OCI-LY7 (cell line): ENCODE results near the gene RNF144A. TPM values are rescaled to one million over a fixed set of nuclear protein-coding genes. Genes with fewer than 3 reads are reported as not detected.

Experiments
- BruUV-seq: library from RNA; stranded (reverse); fragments of 400-500 nt; replicated peaks from 2 replicates; lab custom pipeline; 2021; lab: Mats Ljungman, UMichigan
- CTCF ChIA-PET: fragments of 300-600 bp; sonication (Branson Sonifier 250); formaldehyde crosslinking; loops from one replicate; lab custom pipeline; 2022; ENCODE audit warnings: antibody characterized with exemption; ENCODE audit not compliant: unreplicated experiment; lab: Charles Lee
- POLR2A ChIA-PET: fragments of 300-600 bp; sonication (Branson Sonifier 250); formaldehyde crosslinking; loops from one replicate; lab custom pipeline; 2022; ENCODE audit warnings: antibody characterized with exemption; lab: Charles Lee
- DNase-seq: peaks from one replicate; pipeline ENCODE4 v3.0.0-alpha.2; 2015; ENCODE audit warnings: low spot score
- H2AFZ ChIP-seq: fragments of 200-600 bp; sonication (generic), shearing (Covaris generic); 2 replicates; pipeline ENCODE4 v1.6.1; 2014; ENCODE audit warnings: mild to moderate bottlenecking, antibody characterized with exemption, low read length, moderate library complexity
- H3K27ac ChIP-seq: fragments of 200-600 bp; sonication (generic); 2 replicates; pipeline ENCODE4 v1.5.1; 2014; ENCODE audit warnings: mixed run types, low read depth, mild to moderate bottlenecking, moderate library complexity, low read length, inconsistent platforms; ENCODE audit not compliant: poor library complexity, severe bottlenecking
- H3K36me3 ChIP-seq: fragments of 200-600 bp; sonication (generic); 2 replicates; pipeline ENCODE4 v1.6.1; 2014; ENCODE audit warnings: mild to moderate bottlenecking, antibody characterized with exemption, low read length, moderate library complexity, mixed read lengths; ENCODE audit not compliant: insufficient read depth
- H3K4me1 ChIP-seq: fragments of 200-600 bp; sonication (generic); 2 replicates; pipeline ENCODE4 v1.5.1; 2014; ENCODE audit warnings: mild to moderate bottlenecking, low read length; ENCODE audit not compliant: insufficient read depth, poor library complexity, severe bottlenecking
- H3K4me2 ChIP-seq: fragments of 200-600 bp; sonication (generic); 2 replicates; pipeline ENCODE4 v1.6.1; 2014; ENCODE audit warnings: mild to moderate bottlenecking, low read length
- H3K4me3 ChIP-seq: fragments of 200-600 bp; sonication (generic); 2 replicates; pipeline ENCODE4 v1.5.1; 2014; ENCODE audit warnings: mild to moderate bottlenecking, low read depth, low read length; ENCODE audit not compliant: poor library complexity, severe bottlenecking
- H3K79me2 ChIP-seq: fragments of 200-600 bp; sonication (generic); 2 replicates; pipeline ENCODE4 v1.6.1; 2016; ENCODE audit warnings: low read depth, mild to moderate bottlenecking, low read length, moderate library complexity, mixed read lengths; ENCODE audit not compliant: insufficient read depth
- H3K9me2 ChIP-seq: fragments of 200-600 bp; sonication (generic); 2 replicates; pipeline ENCODE4 v1.6.1; 2016; ENCODE audit warnings: mild to moderate bottlenecking, low read length, mixed read lengths; ENCODE audit not compliant: insufficient read depth
- H3K9me3 ChIP-seq: fragments of 200-600 bp; sonication (generic); 2 replicates; pipeline ENCODE4 v1.6.1; 2014; ENCODE audit warnings: mild to moderate bottlenecking, mixed run types, low read length, mixed read lengths
- H4K20me1 ChIP-seq: fragments of 200-600 bp; sonication (generic); 2 replicates; pipeline ENCODE4 v1.6.1; 2014; ENCODE audit warnings: mild to moderate bottlenecking, antibody characterized with exemption, low read length, moderate library complexity, mixed read lengths; ENCODE audit not compliant: insufficient read depth
- CTCF ChIP-seq: fragments of 200-600 bp; sonication (generic); conservative IDR thresholded peaks from 2 replicates; pipeline ENCODE4 v1.5.1; 2014; ENCODE audit warnings: mild to moderate bottlenecking, antibody characterized with exemption, low read length, moderate library complexity, mixed read lengths
- EZH2phosphoT487 ChIP-seq: fragments of 200-600 bp; sonication (generic); IDR thresholded peaks from 2 replicates; pipeline ENCODE4 v1.6.1; 2018; ENCODE audit warnings: low read depth, borderline replicate concordance, mild to moderate bottlenecking, mixed run types, antibody characterized with exemption, low read length, moderate library complexity, mixed read lengths
- intact Hi-C: fragments of 100-400 bp; cut with micrococcal nuclease; formaldehyde crosslinking; loops from one replicate; pipeline ENCODE4 v1.10.0; 2022; ENCODE audit not compliant: unreplicated experiment
- total RNA-seq, 2 experiments: library from RNA; depleted of rRNA in 1 of 2; stranded (reverse); fragments of >200 nt in 1 of 2; shearing (Covaris generic) in 1 of 2; gene quantifications; 2 replicates each; pipeline ENCODE4 v1.2.3, GENCODE V29; 2014 to 2022

The RNF144A gene
- total RNA-seq, 2 experiments from 2014 or later, result 1.1 to 1.9 TPM

GRCh38 chr2:6924101-6924923, 7.1 kb downstream of the RNF144A start:
- CTCF ChIA-PET, result no interaction called here
- Histone ChIP-seq H3K36me3 (no peaks in the 10 kb centered on the region), H3K79me2 (no peaks in the 10 kb centered on the region), H3K9me3 (no peaks in the 10 kb centered on the region), H3K9me2 (no peaks in the 10 kb centered on the region), H3K4me1 (no peaks in the 10 kb centered on the region), H3K27ac (no peak overlapping the region), H2AFZ (no peak overlapping the region), H3K4me3 (no peak overlapping the region), H3K4me2 (no peak overlapping the region), H4K20me1 (no peaks in the 10 kb centered on the region)
- no TSS peak for BruUV-seq
- intact Hi-C loops, result no loop called here
- no peak for DNase-seq
- TF ChIP-seq EZH2phosphoT487, result no peak
- TF ChIP-seq CTCF, result no peak
- POLR2A ChIA-PET, result no interaction called here

GRCh38 chr2:6924924-6925409, 7.8 kb downstream of the RNF144A start:
- no peaks in the 10 kb centered on the region for H3K4me1 ChIP-seq
- H3K79me2 ChIP-seq, result no peaks in the 10 kb centered on the region
- no TSS peak for BruUV-seq
- TF ChIP-seq CTCF (no peak), EZH2phosphoT487 (no peak)
- no peak overlapping the region for H3K27ac ChIP-seq
- intact Hi-C loops, result no loop called here
- CTCF ChIA-PET, result no interaction called here
- no peaks in the 10 kb centered on the region for H3K36me3 ChIP-seq
- H3K9me3 ChIP-seq, result no peaks in the 10 kb centered on the region
- no peak for DNase-seq
- POLR2A ChIA-PET, result no interaction called here
- no peaks in the 10 kb centered on the region for H4K20me1 ChIP-seq
- H3K9me2 ChIP-seq, result no peaks in the 10 kb centered on the region
- H3K4me3 ChIP-seq, result no peak overlapping the region
- H3K4me2 ChIP-seq, result no peak overlapping the region
- H2AFZ ChIP-seq, result no peak overlapping the region
